Stimulated activated CD4-positive, alpha-beta T cell treated with anti-CD3 and anti-CD28 coated beads, Interleukin-2, amount 100 ng/mL, for 24 hours (primary cell): ENCODE results near the gene SPAG8.

Source experiments
- DNase-seq, 2 donors: peaks; one replicate each; pipeline ENCODE4 v3.0.0-alpha.2; 2020

SPAG8 gene

GRCh38 chr9:35839926-35840325 is 27.9 kb upstream of the SPAG8 start:
- no peak for DNase-seq

GRCh38 chr9:35836595-35836994 is 24.5 kb upstream of the SPAG8 start:
- no peak for DNase-seq

- no peak for DNase-seq
Measured at GRCh38 chr9:35835766-35836165, 23.7 kb upstream of the SPAG8 start.

GRCh38 chr9:35835216-35835632 is 23.2 kb upstream of the SPAG8 start:
- DNase-seq: no peak

GRCh38 chr9:35834260-35835215 is 22.5 kb upstream of the SPAG8 start:
- DNase-seq: no peak

GRCh38 chr9:35832814-35833213 is 20.8 kb upstream of the SPAG8 start:
- no peak for DNase-seq

- no peak for DNase-seq
Measured at GRCh38 chr9:35831040-35831439, 19.0 kb upstream of the SPAG8 start.

GRCh38 chr9:35829764-35830096 is 17.7 kb upstream of the SPAG8 start:
- DNase-seq: no peak

GRCh38 chr9:35829084-35829763 is 17.2 kb upstream of the SPAG8 start, which contains the start of gene TMEM8B:
TMEM8B (plus strand) TSS chr9:35829228; CDS start chr9:35829448, 220 bp downstream.
- DNase-seq: peak; percentile 98

- peak; percentile 39 to 43 for DNase-seq
Measured at GRCh38 chr9:35828716-35829083, 16.6 kb upstream of the SPAG8 start, which contains the start of gene FAM221B. FAM221B (minus strand) TSS chr9:35828732; CDS start chr9:35826161, 2,571 bp downstream.

GRCh38 chr9:35827486-35827885 is 15.4 kb upstream of the SPAG8 start:
- DNase-seq: no peak

GRCh38 chr9:35826071-35826701 is 14.1 kb upstream of the SPAG8 start:
- peak; percentile 22 to 37 for DNase-seq

- DNase-seq: no peak
Measured at GRCh38 chr9:35822926-35823325, 10.9 kb upstream of the SPAG8 start.

GRCh38 chr9:35820076-35820475 is 8.0 kb upstream of the SPAG8 start:
- DNase-seq: no peak

GRCh38 chr9:35818341-35818740 is 6.3 kb upstream of the SPAG8 start:
- no peak for DNase-seq

- DNase-seq: no peak
Measured at GRCh38 chr9:35816708-35817107, 4.6 kb upstream of the SPAG8 start.

- peak; percentile 98 to 99 for DNase-seq
Measured at GRCh38 chr9:35814841-35815543, 2.9 kb upstream of the SPAG8 start, which contains the start of gene HINT2. HINT2 (minus strand) TSS chr9:35815042; CDS start chr9:35814979, 63 bp downstream.

- peak; percentile 44 to 52 for DNase-seq
Measured at GRCh38 chr9:35814106-35814840, 2.2 kb upstream of the SPAG8 start.

- no peak for DNase-seq
Measured at GRCh38 chr9:35813434-35814105, 1.5 kb upstream of the SPAG8 start.

- no peak for DNase-seq
Measured at GRCh38 chr9:35811381-35812024, 559 bp downstream of the SPAG8 start.

- DNase-seq: no peak
Measured at GRCh38 chr9:35810122-35810521, 1.9 kb downstream of the SPAG8 start.
